Lung (tissue), 12 donors: ENCODE data around the gene KIF26A. TPM values are rescaled to one million over a fixed set of nuclear protein-coding genes. Genes with fewer than 3 reads are reported as not detected.

Source experiments
- ATAC-seq: fragments of 200-7000 bp; cut with Tn5 transposase; one replicate; pipeline ENCODE4 v1.9.1; 2020; ENCODE audit warnings: moderate number of reproducible peaks; ENCODE audit not compliant: insufficient read depth, low FRiP score
- DNase-seq, 3 donors: peaks; one replicate each; pipeline ENCODE4 v3.0.0-alpha.2; 2013 to 2017
- H3K27ac ChIP-seq, 2 donors: one replicate each; pipeline ENCODE4 v1.5.1; 2013; ENCODE audit warnings: mild to moderate bottlenecking in 2 of 2, moderate library complexity in 2 of 2, control low read depth in 1 of 2, inconsistent platforms in 1 of 2, low read depth in 1 of 2, low read length in 1 of 2
- H3K27me3 ChIP-seq, 3 donors: one replicate each; pipeline ENCODE4 v1.5.1; 2013; ENCODE audit warnings: low read length in 2 of 3; ENCODE audit not compliant: control insufficient read depth in 3 of 3, insufficient read depth in 3 of 3
- H3K36me3 ChIP-seq, 4 donors: one replicate each; pipeline ENCODE4 v1.5.1; 2013; ENCODE audit warnings: low read length in 4 of 4, mild to moderate bottlenecking in 1 of 4, moderate library complexity in 1 of 4; ENCODE audit not compliant: control insufficient read depth in 4 of 4, insufficient read depth in 4 of 4
- H3K4me1 ChIP-seq, 5 donors: one replicate each; pipeline ENCODE4 v1.5.1; 2013; ENCODE audit warnings: low read length in 5 of 5, mild to moderate bottlenecking in 2 of 5, moderate library complexity in 1 of 5; ENCODE audit not compliant: control insufficient read depth in 5 of 5, insufficient read depth in 5 of 5
- H3K4me3 ChIP-seq: one replicate; pipeline ENCODE4 v1.5.1; 2013; ENCODE audit warnings: mild to moderate bottlenecking, control low read depth, moderate library complexity
- H3K9ac ChIP-seq, 2 donors: one replicate each; pipeline ENCODE4 v1.5.1; 2013; ENCODE audit warnings: low read length in 2 of 2, control low read depth in 1 of 2; ENCODE audit not compliant: insufficient read depth in 1 of 2
- H3K9me3 ChIP-seq, 4 donors: one replicate each; pipeline ENCODE4 v1.5.1; 2013; ENCODE audit warnings: low read length in 3 of 4, mild to moderate bottlenecking in 1 of 4, moderate library complexity in 1 of 4; ENCODE audit not compliant: control insufficient read depth in 4 of 4, insufficient read depth in 3 of 4
- WGBS, 2 donors: extraction: QIAGEN DNeasy Blood & Tissue Kit; methylation state at CpG; one replicate each; pipeline ENCODE4 v1.1.7; 2013; 5-methylcytosine and 5-hydroxymethylcytosine counted together
- polyA plus RNA-seq, 2 donors: library from polyadenylated mRNA; stranded (reverse); fragments of 200-250 nt; gene quantifications; one replicate each; pipeline ENCODE4 v1.2.1, GENCODE V29; 2013
- total RNA-seq, 2 donors: library from RNA; depleted of rRNA in 1 of 2; stranded (reverse); fragments of >200 nt in 1 of 2; gene quantifications; one replicate each; pipeline ENCODE4 v1.2.1, GENCODE V29; 2014 to 2021
- TF ChIP-seq, protein P1 (sequence below): IDR thresholded peaks from 2 replicates; pipeline ENCODE4 v1.5.1; 2012; ENCODE audit warnings: mild to moderate bottlenecking; ENCODE audit errors: control extremely low read depth, extremely low read depth
- donor health status: control.
- donor health status: control.
- donor health status: Bipolar disorder and iron deficiency.
- donor health status: healthy.
- donor health status: DM: yes; HTN: yes; CAD: no.

The KIF26A gene
- total and polyA plus RNA-seq, 4 donors = 2.4 to 11.4 (median 4.5) TPM

DNA sequence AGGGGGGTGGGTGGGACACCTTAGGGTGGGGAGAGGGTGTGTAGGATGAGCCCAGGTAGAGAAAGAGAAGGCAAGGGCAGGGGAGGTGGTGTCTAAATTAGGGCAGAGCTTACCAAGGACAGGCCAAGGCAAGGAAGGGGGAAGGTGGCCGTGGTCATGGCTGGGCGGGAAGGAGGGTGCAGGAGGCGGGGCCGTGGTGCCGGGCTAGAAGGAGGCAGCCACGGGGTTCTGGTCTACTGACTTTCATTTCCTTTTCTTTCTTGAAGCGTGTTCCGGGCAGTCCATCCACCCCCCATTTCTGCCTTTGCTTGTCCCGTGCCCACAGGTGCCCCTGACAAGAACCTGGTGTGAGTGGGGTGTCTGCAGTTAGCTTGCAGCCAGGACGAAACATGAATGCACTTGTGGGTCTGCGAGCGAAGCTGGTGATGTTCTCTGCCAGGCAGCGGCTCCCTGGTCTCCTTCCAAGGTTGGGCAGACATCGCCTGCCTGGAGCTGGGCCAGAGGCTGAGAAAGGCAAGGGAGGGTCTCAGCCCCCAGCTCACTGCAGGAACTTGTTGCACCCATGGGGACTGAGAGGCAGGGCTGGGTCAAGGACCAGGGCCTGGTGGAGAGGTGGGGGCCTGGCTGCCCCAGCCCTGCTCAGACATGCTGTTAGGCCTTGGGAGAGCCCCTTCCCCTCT is 58.2 kb downstream of the KIF26A start:
- Histone ChIP-seq H3K4me3 (no peak overlapping the region), H3K4me1 (peaks cover 0 to 16% (median 0%) of the 10 kb centered on the region in 5 donors), H3K9ac (no peak overlapping the region), H3K27ac (no peak overlapping the region), H3K9me3 (no peaks in the 10 kb centered on the region), H3K36me3 (no peaks in the 10 kb centered on the region), H3K27me3 (no peaks in the 10 kb centered on the region)
- DNase-seq (no peak), ATAC-seq (no peak)
- TF ChIP-seq, protein P1, sequence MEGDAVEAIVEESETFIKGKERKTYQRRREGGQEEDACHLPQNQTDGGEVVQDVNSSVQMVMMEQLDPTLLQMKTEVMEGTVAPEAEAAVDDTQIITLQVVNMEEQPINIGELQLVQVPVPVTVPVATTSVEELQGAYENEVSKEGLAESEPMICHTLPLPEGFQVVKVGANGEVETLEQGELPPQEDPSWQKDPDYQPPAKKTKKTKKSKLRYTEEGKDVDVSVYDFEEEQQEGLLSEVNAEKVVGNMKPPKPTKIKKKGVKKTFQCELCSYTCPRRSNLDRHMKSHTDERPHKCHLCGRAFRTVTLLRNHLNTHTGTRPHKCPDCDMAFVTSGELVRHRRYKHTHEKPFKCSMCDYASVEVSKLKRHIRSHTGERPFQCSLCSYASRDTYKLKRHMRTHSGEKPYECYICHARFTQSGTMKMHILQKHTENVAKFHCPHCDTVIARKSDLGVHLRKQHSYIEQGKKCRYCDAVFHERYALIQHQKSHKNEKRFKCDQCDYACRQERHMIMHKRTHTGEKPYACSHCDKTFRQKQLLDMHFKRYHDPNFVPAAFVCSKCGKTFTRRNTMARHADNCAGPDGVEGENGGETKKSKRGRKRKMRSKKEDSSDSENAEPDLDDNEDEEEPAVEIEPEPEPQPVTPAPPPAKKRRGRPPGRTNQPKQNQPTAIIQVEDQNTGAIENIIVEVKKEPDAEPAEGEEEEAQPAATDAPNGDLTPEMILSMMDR = no peak
- WGBS, 2 donors = 46 to 51% methylated on average over 13 to 14 of the region's 14 CpGs

DNA sequence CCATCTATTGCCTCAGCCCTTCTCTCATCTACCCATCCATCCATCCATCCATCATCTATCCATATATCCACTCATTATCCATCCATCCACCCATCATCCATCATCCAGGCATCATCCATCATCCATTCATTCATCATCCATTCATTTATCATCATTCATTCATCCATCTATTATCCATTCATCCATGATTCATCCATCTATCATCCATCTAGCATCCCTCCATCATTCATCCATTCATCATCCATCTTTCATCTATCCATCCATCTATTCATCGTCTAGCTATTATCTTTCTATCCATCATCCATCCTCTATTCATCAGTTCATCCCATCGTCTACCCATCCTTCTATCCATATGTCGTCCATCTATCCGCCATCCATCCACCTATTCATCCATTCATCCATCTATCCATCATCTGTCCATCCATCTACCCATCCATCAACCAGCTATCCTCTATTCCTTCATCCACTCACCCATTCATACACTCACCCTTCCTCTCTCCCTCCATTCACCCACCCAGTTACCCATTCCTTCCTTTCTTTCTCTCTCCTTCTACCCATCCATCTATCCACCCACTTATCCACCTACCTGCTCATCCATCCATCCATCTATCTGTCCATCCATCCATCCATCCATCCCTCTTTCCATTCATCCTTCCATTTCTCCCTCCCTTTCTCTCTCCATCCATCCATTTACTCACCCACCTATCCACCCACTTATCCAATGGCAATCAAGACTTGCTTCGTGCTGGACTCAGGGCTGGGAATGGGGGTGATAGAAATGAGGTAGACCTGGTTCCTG is 59.3 kb downstream of the KIF26A start:
- WGBS, 2 donors = 94 to 96% methylated on average over 5 of the region's 5 CpGs
- no peaks in the 10 kb centered on the region for H3K36me3 ChIP-seq
- no peak for ATAC-seq

DNA sequence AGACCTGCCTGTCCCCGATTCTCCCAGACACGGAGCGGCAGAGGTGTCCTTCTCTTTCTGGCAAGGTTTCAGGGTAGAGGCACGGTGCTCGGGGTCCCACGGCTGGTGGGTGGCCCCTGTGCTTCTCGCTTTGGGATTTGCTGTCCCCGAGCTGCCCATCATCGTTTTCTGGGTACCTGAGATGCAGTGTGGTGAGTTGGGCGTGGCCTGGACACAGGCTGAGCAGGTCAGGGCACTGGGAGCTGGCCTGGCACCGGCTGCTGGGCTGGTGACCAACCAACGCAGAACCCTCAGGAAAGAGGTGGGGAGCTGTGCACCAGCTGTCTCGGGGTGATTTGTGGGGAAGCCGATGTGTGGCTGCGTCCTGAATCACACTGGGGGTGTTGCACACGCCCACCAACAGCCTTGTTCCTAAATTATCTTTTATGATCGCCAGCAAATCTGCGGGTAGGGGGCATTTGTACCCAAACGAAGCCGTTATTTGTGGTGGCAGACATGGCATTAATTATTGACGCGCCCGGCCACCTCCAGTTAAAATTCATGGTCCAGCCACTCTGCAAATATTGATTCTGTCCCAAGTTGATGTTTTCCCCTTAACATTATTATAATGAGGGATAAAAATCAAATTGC is 61.0 kb downstream of the KIF26A start:
- Histone ChIP-seq H3K9me3 (no peaks in the 10 kb centered on the region), H3K4me1 (peaks cover 0 to 27% (median 5%) of the 10 kb centered on the region in 5 donors), H3K9ac (no peak overlapping the region), H3K36me3 (no peaks in the 10 kb centered on the region), H3K27me3 (no peaks in the 10 kb centered on the region), H3K4me3 (no peak overlapping the region), H3K27ac (no peak overlapping the region)
- TF ChIP-seq, protein P1 = no peak
- ATAC-seq (no peak), DNase-seq (no peak)
- WGBS, 2 donors = 74 to 76% methylated on average over 23 of the region's 23 CpGs

More for the DNA sequence above, 59.3 kb downstream of the KIF26A start:
- no peak overlapping the region for H3K27ac ChIP-seq
- DNase-seq = no peak
- no peaks in the 10 kb centered on the region for H3K9me3 ChIP-seq
- H3K9ac ChIP-seq = no peak overlapping the region
- H3K27me3 ChIP-seq = no peaks in the 10 kb centered on the region
- no peak overlapping the region for H3K4me3 ChIP-seq
- TF ChIP-seq, protein P1 = no peak
- H3K4me1 ChIP-seq = peaks cover 0 to 24% (median 5%) of the 10 kb centered on the region in 5 donors
